Cardiac fibroblast (primary cell): ENCODE data around the gene KCNA1.
A peak's percentile ranks its signal among the peaks of the same experiment; 100 is the strongest.

Source experiments
- DNase-seq, 2 donors: peaks; one replicate each; pipeline versions ENCODE4 v3.0.0 to v3.0.0-alpha.2; 2010; ENCODE audit warnings: low read depth in 2 of 2
- H3K4me3 ChIP-seq, 2 donors: replicated peaks in 1 of 2; 1 replicate in 1 of 2; 2 replicates in 1 of 2; pipeline ENCODE4 v1.5.1; 2011; ENCODE audit warnings: low read depth in 2 of 2, low read length in 2 of 2, mild to moderate bottlenecking in 2 of 2, moderate library complexity in 1 of 2
- CTCF ChIP-seq: IDR thresholded peaks from one replicate; pipeline ENCODE4 v1.5.1; 2011; ENCODE audit warnings: low read depth, mild to moderate bottlenecking, low read length, inconsistent platforms

The KCNA1 gene

GRCh38 chr12:4909410-4909733 is 333 bp upstream of the KCNA1 start:
- no peak overlapping the region for H3K4me3 ChIP-seq
- no peak for DNase-seq
- no peak for TF ChIP-seq CTCF

GRCh38 chr12:4910502-4911315 is 1.0 kb downstream of the KCNA1 start:
- no peak for TF ChIP-seq CTCF
- DNase-seq = no peak
- H3K4me3 ChIP-seq = no peak overlapping the region

GRCh38 chr12:4911316-4911994 is 1.8 kb downstream of the KCNA1 start:
- H3K4me3 ChIP-seq = no peak overlapping the region

GRCh38 chr12:4914720-4915119 is 5.0 kb downstream of the KCNA1 start:
- no peak for TF ChIP-seq CTCF
- DNase-seq = no peak
- no peak overlapping the region for H3K4me3 ChIP-seq

More at GRCh38 chr12:4911316-4911994, 1.8 kb downstream of the KCNA1 start:
- TF ChIP-seq CTCF = no peak
- no peak for DNase-seq

DNA sequence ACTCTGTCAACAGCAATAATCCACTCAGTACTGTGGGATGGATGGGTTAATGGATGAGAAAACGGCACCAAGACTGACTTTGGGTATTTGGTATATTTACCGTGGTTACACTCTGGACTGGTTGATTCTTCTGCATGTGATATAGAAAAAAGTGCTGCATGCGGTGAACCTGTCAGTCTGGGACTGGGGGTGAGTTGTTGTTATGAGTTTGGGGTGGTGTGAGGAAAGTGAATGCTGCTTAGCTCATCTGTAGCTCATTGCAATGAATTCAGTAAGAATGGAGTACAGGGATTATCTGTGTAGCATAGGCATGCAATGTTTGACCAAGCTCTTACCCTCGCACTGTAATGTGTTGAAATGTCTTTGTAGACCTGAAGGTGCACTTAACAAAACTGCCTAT is 6.0 kb downstream of the KCNA1 start:
- no peak for TF ChIP-seq CTCF
- no peak for DNase-seq
- H3K4me3 ChIP-seq = no peak overlapping the region

DNA sequence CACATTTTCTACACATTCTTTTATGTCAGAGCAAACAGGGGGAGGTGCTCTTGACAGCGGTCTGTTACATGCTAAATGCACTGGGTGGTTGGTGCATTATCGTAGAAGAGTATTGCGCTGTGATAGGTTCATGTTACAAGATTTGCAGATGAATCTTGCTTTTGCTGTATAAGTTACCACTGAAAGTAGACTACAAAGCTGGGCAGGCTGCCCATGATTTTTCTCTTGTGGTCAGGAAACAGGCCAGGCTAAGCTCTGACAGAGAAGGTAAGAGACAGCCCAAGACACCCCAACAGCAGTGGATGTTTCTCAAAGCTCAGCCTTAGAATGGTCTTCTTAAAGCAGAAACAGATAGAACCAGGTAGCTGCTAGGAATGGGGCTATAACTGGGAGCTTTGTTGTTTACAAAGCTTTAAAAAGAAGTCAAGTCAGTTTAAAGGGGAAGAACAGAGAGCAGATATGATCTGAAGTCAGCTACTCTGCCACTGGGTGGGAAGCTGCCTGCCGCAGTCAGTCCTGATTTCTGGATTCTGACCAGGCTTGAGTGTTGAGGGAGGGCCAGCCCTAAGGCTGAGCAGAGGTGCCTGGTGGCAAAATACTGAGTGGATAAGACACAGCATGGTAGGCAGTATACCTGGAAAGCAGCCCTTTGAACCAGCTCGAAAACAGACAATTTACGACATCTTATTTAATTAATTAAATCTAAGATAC is 9.4 kb downstream of the KCNA1 start:
- no peak overlapping the region for H3K4me3 ChIP-seq
- TF ChIP-seq CTCF = no peak
- DNase-seq = peak in 1 of 2 donors; percentile 4
